G401 (cell line): ENCODE data around the gene PRPF19. TPM values are rescaled to one million over a fixed set of nuclear protein-coding genes. Genes with fewer than 3 reads are reported as not detected.
A peak's percentile ranks its signal among the peaks of the same experiment; 100 is the strongest.

Experiments used
- DNase-seq: peaks from one replicate; pipeline ENCODE4 v3.0.0-alpha.2; 2015; ENCODE audit warnings: low spot score
- in situ Hi-C: cut with HindIII; loops from 2 replicates; pipeline ENCODE4 v1.10.0; 2016; ENCODE audit warnings: low sequenced_read_pairs, mixed read lengths
- total RNA-seq: library from RNA; depleted of rRNA; stranded (reverse); fragments of >200 nt; shearing (Covaris generic); gene quantifications from 2 replicates; pipeline ENCODE4 v1.2.3, GENCODE V29; 2014

The PRPF19 gene
- total RNA-seq, 1 experiment from 2014 or later, result 165 TPM

DNA sequence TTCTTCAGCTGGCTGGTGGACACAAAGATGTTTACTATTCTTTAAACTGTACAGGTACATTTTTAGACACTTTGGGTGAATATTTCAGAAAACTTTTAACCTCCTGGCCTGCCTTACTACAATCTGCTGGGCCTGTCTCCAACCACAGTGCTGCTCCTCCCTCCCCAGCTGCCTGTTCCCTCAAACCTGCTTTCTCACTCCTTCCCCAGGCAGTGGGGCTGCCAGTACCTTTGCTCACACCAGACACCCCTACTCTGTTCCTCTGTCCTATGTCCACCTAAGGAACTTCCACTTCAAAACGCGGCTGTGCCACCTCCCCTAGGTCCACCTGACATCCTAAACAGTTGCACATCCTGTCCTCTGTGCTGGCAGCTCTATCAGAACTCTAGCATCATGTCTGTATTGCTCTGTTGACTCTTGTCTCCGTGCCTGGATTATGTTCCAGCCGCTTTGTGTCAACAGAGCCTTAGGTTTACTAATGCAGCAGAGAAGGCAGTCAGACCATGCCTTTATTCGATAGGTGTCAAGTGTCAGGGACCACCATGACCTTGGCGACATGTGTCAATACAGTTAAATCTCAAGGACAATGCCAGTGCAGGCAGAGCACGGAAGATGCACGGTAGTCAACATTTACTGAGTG, 25.6 kb downstream of the PRPF19 start:
- in situ Hi-C loops, result no loop called here
- DNase-seq, result no peak

- in situ Hi-C loops, result no loop called here
- no peak for DNase-seq
Observed at GRCh38 chr11:60879971-60880588, 26.3 kb downstream of the PRPF19 start.

GRCh38 chr11:60879104-60879503, 27.3 kb downstream of the PRPF19 start:
- in situ Hi-C loops, result no loop called here
- DNase-seq, result no peak

- no peak for DNase-seq
- in situ Hi-C loops, result no loop called here
Observed at GRCh38 chr11:60878245-60879101, 27.9 kb downstream of the PRPF19 start.

DNA sequence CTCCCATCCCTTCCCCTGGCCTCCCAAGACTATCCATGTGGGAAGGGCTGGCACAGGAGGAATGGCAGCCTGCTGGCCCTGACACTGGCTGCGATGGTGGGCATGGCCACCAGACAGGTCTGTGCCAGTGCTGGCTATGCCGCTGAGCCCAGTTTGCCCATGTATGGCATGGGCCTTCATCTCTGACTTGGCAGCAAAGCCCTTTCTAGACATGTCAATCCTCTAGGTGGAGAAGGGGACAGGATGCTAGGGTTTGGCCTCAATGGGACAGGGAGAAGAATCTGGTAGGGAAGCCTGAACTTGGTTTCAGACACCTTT, 30.3 kb downstream of the PRPF19 start:
- DNase-seq, result no peak
- in situ Hi-C loops, result no loop called here

DNA sequence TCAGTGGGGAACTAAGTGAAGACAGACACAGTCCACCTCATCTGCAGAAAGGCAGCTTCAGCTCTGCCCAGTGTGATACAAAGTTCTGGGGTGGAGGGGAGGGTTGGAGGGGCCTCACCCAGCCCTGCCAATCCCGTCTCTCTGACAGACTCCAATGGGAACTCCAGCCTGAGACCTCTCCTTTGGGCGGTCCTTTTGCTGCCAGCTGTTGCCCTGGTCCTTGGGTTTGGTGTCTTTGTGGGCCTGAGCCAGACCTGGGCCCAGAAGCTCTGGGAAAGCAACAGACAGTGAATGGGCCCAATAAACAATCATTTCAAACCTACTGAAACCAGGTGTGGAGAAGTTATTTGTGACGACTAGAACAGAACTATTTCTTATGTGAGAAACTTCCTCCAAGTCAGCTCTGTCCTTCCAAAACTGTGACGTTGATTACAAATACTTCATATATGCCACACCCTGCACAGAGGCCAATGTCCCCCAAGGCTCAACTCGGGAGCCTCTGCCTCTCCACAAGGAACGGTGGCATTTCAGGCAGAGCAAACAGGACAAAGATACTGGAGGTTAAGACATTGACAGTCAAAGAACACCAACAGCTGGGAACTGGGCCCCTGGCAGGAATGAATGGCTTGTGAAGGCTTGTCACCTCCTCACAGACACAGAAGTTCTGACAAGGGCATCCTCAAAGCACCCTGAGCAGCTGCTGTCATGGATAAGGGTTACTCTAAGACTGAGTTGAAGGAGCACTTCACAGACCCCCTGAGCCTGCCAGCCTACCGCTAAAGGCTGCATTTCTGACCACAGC, 30.8 kb downstream of the PRPF19 start:
- in situ Hi-C loops, result no loop called here
- DNase-seq, result no peak

DNA sequence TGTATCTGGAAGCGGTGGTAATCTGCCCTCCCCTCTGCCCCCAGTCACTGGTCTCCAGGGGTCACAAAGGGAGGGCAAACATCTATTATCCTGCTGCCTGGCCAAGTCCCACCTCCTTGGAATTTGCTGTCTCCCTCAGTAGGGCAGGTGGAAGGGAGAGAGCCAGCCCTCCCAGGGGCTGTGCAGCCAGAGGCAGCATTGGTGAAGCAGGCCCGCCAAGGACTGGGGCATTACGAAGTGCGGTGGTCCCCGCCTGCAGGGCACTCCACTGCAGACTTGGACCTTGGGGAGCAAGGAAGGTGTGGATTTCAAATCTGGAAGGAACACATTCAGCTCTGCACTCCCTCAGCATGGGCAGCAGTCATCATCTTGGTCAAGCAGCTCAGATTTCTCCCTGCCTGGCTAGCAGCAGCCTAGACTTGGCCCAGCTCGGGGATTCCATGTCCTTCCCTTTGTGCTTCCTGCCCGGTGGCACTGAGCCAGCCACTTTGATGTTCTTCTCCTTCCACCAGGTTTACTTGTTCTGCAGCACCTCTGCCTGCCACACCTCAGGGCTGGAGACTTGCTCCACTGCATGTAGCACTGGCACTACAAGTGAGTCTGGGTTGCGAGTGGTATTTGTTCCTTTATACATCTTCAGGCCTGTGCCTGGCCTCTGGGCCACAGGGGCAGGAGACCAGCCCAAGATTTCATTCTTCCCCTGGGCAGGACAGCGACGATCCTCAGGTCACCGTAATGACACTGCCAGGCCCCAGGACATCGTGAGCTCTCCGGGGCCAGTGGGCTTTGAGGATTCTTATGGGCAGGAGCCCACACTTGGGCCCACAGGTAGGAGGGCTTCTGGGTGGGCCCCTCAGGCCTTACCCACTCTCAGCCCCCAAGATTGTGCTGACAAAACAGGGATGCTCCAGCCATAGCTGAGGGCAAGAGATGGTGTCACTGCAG, 31.7 kb downstream of the PRPF19 start:
- no peak for DNase-seq
- in situ Hi-C loops, result no loop called here

- no peak for DNase-seq
- in situ Hi-C loops, result no loop called here
Observed at GRCh38 chr11:60873533-60873932, 32.9 kb downstream of the PRPF19 start.

GRCh38 chr11:60872961-60873524, 33.3 kb downstream of the PRPF19 start:
- in situ Hi-C loops, result no loop called here
- peak; percentile 72 for DNase-seq

DNA sequence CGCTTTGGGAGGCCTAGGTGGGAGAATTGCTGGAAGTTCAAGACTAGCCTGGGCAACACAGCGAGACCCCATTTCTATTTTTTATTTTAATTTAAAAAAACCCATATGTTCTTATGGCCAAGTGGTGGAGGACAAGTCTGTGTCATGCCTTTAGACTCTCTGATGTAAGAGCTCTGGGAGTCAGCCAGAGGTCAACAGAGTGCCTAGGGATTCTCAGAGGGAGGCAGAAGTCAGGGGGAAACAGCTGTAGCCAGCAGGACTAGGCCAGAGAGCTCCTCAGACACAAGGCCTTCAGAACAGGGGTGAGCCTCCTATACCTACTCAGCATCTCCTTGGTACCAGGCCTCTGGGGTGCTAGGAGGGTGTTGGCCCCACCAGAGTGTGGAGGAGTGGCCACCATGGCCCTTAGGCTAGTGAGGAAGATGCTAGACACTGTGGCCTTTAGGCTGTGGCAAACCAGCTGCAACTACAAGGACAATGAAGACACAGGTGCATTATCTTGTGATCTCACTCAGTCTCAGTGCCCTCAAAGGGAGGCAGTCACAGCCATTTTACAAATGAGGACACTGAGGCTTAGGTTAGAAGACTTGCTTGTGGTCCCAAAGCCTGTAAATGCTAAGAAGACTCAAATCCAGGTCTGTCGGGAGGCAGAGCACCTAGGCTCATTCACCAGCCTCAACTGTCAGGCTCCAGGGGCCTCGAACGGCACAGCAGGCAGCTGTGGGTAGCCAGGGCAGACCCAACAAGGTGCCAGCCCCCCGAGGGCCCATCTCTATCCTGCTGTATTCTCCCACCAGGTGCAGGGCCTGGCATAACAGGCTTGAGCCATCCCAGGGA, 34.0 kb downstream of the PRPF19 start:
- no peak for DNase-seq
- in situ Hi-C loops, result no loop called here

DNA sequence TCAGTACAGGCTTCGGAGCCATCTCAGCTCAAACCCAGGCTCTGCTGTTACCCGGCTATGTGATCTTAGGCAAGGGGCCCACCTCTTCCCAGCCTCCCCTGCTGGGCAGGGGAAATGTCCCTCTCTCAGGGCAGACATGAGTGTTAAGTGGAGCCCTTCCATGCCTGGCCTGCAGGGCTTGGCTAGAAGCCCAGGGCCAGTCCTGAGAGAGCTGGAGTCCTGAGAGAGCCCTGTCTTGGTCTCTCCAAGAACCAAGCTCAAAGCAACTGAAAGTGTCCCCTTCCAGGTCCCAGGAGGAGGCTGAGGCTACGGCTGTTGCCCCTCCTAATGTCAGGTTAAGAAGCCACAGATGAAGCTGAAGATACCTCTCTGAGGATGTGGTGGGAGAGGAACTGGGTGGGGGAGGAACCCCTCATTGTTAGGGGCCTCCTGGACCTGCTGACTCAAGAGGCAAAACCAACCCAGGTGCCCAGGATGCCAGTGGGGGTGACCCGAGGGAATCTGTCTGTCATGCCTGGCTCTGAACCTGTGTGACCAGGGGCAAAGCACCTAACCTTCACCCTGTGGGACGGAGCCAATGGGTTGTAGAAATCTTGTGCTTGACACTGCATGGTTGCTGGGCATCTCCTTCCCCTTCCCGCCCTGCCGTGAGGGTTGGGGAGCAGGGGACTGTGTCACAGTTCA, 34.9 kb downstream of the PRPF19 start:
- no peak for DNase-seq
- in situ Hi-C loops, result no loop called here

GRCh38 chr11:60870733-60871377, 35.5 kb downstream of the PRPF19 start:
- in situ Hi-C loops, result no loop called here
- DNase-seq, result no peak

DNA sequence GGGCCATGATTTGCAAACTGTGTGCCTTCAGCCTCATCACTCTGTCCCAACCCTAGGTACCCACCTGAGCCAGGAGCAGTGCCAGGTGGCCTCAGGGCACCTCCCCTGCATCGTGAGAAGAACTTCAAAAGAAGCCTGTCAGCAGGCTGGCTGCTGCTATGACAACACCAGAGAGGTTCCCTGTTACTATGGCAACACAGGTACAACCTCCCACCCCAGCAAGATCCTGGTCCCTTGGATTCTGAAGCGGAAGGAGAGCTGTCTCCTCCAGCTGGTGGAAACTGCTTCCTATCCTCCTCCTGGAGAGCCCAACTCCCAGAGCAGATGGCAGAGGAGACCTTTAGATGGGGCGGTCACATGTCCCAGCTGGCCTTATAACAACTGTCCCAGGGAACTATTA, 36.1 kb downstream of the PRPF19 start:
- DNase-seq, result peak; percentile 70
- in situ Hi-C loops, result no loop called here

- in situ Hi-C loops, result no loop called here
- no peak for DNase-seq
Observed at GRCh38 chr11:60869451-60869825, 36.9 kb downstream of the PRPF19 start.

- no peak for DNase-seq
- in situ Hi-C loops, result no loop called here
Observed at GRCh38 chr11:60868682-60869450, 37.5 kb downstream of the PRPF19 start.
